ENCODE data around the gene IRF2BP2.

Gene IRF2BP2

DNA sequence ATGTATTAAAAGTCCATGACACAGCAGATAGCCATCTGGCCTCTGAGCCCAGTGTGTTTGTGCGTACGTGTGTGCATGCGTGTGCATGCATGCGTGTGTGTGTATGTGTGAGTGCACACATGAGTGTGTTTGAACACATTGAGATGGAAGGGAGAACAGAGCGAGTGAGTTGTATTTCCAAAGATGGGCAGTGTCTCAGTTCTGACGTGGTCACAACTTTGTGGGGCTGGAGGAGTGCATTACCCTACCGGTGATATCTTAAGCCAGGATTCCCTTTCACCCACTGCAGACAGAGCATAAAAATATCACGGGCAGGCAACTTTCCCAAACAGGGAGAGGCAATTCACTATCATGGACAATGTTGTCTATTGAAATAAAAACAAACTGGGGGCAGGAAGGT, 27.8 kb downstream of the IRF2BP2 start:
- no peak overlapping the region for H3K4me2 ChIP-seq (ENCODE audit: low read depth, low read length)
- H3K79me2 ChIP-seq (ENCODE audit: low read length): no peaks in the 10 kb centered on the region
- no peak for DNase-seq
- no peaks in the 10 kb centered on the region for H3K27me3 ChIP-seq (replicated peaks; ENCODE audit: insufficient read depth, low read length)
- H3K27ac ChIP-seq (ENCODE audit: low read length): no peak overlapping the region
- H4K20me1 ChIP-seq (ENCODE audit: insufficient read depth, low read length): no peaks in the 10 kb centered on the region
- no peaks in the 10 kb centered on the region for H3K9me3 ChIP-seq (replicated peaks; ENCODE audit: insufficient read depth, low read length)
- TF ChIP-seq EZH2phosphoT487 (IDR thresholded peaks at IDR 0.05; ENCODE audit: low read length): no peak
- no peaks in the 10 kb centered on the region for H3K36me3 ChIP-seq (replicated peaks; ENCODE audit: insufficient read depth, low read length)
- H3K9ac ChIP-seq (ENCODE audit: low read length): no peak overlapping the region
- no peak overlapping the region for H3K4me3 ChIP-seq (ENCODE audit: low read length)
- H3K4me1 ChIP-seq (ENCODE audit: low read length): no peaks in the 10 kb centered on the region
- no peaks in the 10 kb centered on the region for H3F3A ChIP-seq (ENCODE audit: insufficient read depth, low read length)
- H2AFZ ChIP-seq (ENCODE audit: low read length): no peak overlapping the region
- H3K9me2 ChIP-seq (replicated peaks; ENCODE audit: insufficient read depth, low read length): no peaks in the 10 kb centered on the region

DNA sequence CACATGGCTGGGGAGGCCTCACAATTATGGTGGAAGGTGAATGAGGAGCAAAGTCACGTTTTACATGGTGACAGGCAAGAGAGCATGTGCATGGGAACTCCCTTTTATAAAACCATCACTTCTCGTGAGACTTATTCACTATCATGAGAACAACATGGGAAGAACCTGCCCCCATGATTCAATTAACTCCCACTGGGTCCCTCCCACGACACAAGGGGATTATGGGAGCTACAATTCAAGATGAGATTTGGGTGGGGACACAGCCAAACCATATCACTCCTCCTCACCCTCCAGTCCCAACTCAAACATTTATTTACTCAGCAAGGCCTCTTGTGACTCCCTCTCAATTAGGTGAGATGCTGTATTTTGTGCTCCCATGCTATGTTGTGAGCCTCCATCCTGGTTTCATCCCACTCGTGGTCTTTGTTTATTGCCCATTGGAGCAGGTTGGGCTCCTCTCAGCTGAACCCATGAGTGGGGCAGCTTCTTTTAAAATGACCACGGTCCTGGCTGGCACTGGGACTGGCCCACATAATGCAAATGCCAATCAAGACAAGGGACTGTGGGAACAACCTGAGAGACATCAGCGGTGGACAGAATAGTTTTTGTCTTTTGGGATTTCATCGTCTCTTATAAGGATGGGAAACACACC, 28.8 kb downstream of the IRF2BP2 start:
- Histone ChIP-seq H3K79me2 (ENCODE audit: low read length) (no peaks in the 10 kb centered on the region), H3K36me3 (replicated peaks; ENCODE audit: insufficient read depth, low read length) (no peaks in the 10 kb centered on the region), H3K27ac (ENCODE audit: low read length) (no peak overlapping the region), H3K9ac (ENCODE audit: low read length) (no peak overlapping the region), H3K27me3 (replicated peaks; ENCODE audit: insufficient read depth, low read length) (no peaks in the 10 kb centered on the region), H3K4me3 (ENCODE audit: low read length) (no peak overlapping the region), H3K9me2 (replicated peaks; ENCODE audit: insufficient read depth, low read length) (no peaks in the 10 kb centered on the region), H2AFZ (ENCODE audit: low read length) (no peak overlapping the region), H3F3A (ENCODE audit: insufficient read depth, low read length) (no peaks in the 10 kb centered on the region), H3K4me2 (ENCODE audit: low read depth, low read length) (no peak overlapping the region), H3K9me3 (replicated peaks; ENCODE audit: insufficient read depth, low read length) (no peaks in the 10 kb centered on the region), H4K20me1 (ENCODE audit: insufficient read depth, low read length) (no peaks in the 10 kb centered on the region), H3K4me1 (ENCODE audit: low read length) (no peaks in the 10 kb centered on the region)
- DNase-seq: no peak
- TF ChIP-seq EZH2 (optimal IDR thresholded peaks at IDR 0.05; ENCODE audit: low read depth, low read length) (no peak), EZH2phosphoT487 (IDR thresholded peaks at IDR 0.05; ENCODE audit: low read length) (no peak), CTCF (IDR thresholded peaks at IDR 0.05; ENCODE audit: low read length) (no peak)

DNA sequence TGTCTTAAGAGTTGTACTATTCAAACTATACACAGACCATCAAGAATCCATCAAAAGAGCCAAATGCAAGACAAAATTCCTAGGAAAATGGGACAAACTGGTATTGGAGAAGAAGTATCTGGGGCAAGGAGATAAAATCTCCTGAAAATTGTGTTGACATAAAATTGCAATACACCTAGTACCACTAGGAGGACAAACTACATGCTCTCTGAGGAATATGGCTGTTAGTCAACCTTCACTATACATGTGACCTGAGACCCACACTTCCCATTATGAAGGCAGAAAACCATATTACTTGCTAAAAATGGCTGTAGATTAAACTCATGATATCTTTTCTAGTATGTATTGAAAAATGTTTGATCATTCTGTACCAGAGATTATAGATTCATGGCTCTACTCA, 30.0 kb downstream of the IRF2BP2 start:
- no peak overlapping the region for H3K9ac ChIP-seq (ENCODE audit: low read length)

More for the DNA sequence above, 30.0 kb downstream of the IRF2BP2 start:
- TF ChIP-seq EZH2 (optimal IDR thresholded peaks at IDR 0.05; ENCODE audit: low read depth, low read length) (no peak), CTCF (IDR thresholded peaks at IDR 0.05; ENCODE audit: low read length) (peak; percentile 42), EZH2phosphoT487 (IDR thresholded peaks at IDR 0.05; ENCODE audit: low read length) (no peak)
- Histone ChIP-seq H3K79me2 (ENCODE audit: low read length) (no peaks in the 10 kb centered on the region), H3K4me1 (ENCODE audit: low read length) (no peaks in the 10 kb centered on the region), H2AFZ (ENCODE audit: low read length) (no peak overlapping the region), H3K36me3 (replicated peaks; ENCODE audit: insufficient read depth, low read length) (no peaks in the 10 kb centered on the region), H3K9me2 (replicated peaks; ENCODE audit: insufficient read depth, low read length) (no peaks in the 10 kb centered on the region), H3K27me3 (replicated peaks; ENCODE audit: insufficient read depth, low read length) (no peaks in the 10 kb centered on the region), H3K4me2 (ENCODE audit: low read depth, low read length) (no peak overlapping the region), H3K27ac (ENCODE audit: low read length) (no peak overlapping the region), H3F3A (ENCODE audit: insufficient read depth, low read length) (no peaks in the 10 kb centered on the region), H3K4me3 (ENCODE audit: low read length) (no peak overlapping the region), H3K9me3 (replicated peaks; ENCODE audit: insufficient read depth, low read length) (no peaks in the 10 kb centered on the region), H4K20me1 (ENCODE audit: insufficient read depth, low read length) (no peaks in the 10 kb centered on the region)
- DNase-seq: no peak
